ENCODE results near the gene DSEL.

DSEL gene

DNA sequence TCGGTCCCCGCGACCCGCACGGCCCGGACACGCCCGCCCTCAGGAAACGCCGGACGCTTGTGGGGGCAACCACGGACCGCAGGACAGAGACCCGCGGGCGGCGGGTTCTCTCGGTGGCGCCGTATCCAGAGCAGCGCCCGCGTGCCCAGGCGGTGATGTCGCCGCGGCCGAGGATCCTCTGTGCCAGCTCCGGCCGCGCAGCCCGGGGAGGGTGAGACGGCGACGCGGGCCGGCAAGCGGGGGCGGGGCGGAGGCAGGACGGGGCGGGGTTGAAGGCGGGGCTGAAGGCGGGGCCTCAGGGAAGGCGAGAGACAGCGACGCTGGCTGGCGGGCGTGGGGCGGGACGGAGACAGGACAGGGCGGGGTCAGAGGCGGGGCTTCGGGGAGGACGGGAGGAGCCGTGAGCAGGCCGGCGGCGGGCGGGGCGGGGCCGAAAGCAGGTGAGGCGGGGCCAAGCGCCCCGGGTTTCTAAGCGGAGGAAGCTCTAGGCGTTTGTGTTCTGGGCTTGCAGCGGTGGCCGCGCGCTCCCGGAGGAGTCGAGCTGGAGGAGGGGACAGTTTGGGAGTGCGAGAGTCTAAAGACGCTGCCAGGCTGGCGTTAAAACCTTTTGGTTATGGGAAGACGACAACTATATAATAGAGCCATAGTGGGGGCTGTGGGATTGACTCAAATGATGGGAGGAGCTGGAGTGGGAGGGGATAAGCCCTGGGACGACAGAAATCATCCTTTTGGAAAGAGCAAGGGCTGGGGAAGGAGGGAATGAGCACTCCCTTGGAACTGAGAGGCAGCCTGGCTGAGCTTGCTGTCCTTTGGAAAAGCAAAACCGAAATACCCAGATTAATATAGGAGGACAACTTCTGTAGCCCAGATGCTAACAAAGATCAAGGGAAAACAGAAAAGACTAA is at the start of gene DSEL:
DSEL (minus strand) TSS at position 182 of the 905 bp plus-strand sequence. CDS start 2,112 bp downstream, outside the sequence.
- peak; percentile 84 for DNase-seq

DNA sequence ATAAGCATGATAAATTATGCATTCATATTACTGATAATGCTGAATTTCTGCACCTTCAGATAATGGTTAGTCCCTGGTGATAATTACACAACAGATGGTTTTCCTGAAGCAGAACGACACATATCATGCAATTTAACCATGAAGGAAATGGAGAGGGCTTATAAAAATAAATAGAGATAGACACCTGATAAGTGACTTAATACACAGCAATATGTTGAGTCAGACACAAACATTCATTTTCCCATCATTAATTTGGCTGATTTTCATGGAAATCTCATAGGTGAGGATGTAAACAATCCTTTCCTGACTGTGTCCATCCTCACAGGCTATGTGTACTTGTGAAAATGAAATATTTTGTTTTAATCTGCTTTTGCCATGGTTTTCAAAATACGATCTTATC is 36.9 kb upstream of the DSEL start:
- no peak for DNase-seq

DNA sequence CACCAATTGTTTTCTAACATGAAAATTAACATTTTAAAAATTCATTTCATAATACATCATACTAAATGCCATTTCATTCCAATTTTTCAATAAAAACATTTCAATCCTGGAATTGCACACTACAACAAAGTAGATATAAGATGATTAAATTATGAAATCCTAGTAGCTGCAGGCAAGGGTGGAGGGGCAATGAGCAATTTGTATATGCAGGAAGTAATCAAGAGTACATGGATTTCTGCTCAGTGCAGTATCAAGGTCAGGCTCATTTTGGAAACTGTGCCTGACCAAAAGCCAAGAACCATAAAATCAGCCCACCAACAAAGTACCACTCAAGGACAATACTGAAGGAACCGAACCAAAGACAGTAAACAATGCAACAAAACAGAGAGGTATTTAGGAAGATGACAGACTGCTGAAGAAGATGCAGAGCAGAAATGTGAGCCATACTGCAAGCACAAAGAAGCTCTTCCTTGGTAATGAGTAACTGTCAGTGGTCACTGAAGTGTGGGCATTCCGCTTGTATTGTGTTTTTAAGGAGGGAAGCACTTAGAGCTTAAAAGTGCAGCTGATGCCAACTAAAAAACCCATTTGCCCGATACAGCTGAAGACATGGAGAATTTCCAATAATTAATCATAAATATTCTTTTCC is 34.5 kb upstream of the DSEL start:
- DNase-seq: no peak

DNA sequence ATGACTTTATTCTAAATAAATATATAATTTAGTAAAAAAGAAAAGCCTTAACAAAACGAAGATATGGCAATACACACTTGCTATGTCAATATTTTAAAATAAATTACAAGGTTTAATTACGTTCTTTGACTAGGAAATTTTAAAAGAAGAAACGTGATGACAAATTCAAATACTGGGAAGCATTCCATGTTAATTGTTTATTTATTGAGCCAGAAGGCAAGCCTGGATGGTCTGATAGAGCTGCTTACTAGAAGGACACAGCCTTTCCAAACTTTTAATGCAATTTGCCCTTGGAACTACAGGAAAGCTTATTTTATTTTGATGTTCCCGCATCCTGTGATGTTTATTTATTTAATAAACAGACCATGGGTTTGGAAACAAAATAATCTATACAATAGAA is 33.4 kb upstream of the DSEL start:
- DNase-seq: no peak

DNA sequence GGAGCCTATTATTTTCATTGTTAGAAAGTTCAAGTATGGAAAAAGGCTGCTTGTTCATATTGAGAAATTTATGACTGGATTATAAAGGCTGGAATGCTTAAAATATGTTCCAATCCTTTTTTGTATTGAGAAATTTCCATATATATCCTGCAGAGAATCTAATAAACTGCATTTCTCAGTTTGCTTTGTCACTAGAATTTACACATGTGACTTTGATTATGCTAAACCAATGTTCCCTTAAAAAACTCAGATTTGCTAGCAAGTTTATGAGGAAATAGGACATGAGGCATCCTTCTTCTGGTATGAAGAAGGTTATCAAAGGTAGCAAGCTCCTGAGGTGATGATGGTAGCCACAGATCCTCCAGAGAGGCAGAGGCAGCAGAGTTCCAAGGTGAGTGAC is 29.2 kb upstream of the DSEL start:
- DNase-seq: no peak

DNA sequence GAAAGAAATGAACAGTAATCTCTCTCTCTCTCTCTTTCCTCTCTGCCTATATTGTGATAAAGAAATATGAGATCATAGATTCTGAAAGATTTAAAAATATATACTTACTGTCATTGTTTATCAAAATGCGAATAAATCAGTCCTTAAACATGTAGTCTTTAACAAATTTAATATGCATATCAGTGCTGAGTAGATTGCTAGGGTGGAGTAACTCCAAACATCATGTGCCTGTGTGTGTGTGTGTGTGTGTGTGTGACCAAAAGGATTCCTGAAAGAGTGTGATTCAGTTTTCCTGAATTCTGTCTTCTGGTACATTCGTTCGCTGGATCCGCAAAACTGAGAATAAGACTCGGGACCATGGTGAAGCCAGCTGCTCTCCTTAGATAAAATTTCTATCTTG is 24.0 kb upstream of the DSEL start:
- no peak for DNase-seq

GRCh38 chr18:67531929-67532328 is 15.4 kb upstream of the DSEL start:
- no peak for DNase-seq

- DNase-seq: no peak
Observed at GRCh38 chr18:67525328-67526099, 9.0 kb upstream of the DSEL start.

GRCh38 chr18:67520351-67520921 is 3.9 kb upstream of the DSEL start:
- DNase-seq: no peak

DNA sequence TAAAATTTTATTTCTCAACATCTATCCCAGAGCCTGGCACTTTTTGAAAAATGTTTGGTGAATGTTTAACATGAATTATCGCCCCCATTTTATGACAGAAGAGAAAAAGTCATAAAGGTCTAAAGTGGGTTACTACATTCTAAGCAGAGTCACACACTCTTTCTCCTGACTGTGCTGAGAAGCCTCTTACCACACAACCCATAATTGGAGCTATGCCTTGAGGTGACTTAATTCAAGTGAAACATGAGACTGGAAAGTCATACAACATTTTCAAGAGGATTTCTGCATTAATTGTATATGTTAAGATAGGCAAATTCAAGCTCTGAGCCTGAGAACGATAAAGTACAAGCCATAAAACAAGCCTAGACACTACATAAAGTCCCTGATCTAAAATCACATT is 3.1 kb upstream of the DSEL start:
- DNase-seq: peak; percentile 79

GRCh38 chr18:67518566-67518965 is 2.0 kb upstream of the DSEL start:
- no peak for DNase-seq

DNA sequence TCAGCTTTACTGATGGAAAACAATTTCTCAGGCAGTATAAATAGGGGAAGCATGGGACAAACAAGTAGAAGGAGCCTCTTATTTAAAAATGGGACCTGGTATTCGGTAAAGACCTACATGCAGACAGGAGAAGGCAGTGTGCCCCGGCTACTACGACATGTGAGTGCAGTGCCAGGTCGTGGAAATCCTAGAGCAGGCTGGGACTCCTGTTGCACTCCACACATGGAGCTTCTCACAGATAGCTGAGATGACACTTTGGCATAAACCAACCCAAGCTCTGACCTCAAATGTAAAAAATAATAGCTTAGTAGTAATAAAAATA is 885 bp upstream of the DSEL start:
- no peak for DNase-seq

GRCh38 chr18:67515942-67516538 is 480 bp downstream of the DSEL start:
- DNase-seq: peak; percentile 76

GRCh38 chr18:67514901-67515540 is 1.5 kb downstream of the DSEL start:
- DNase-seq: no peak

- no peak for DNase-seq
Observed at GRCh38 chr18:67514465-67514864, 2.1 kb downstream of the DSEL start.

GRCh38 chr18:67513280-67513679 is 3.2 kb downstream of the DSEL start:
- no peak for DNase-seq

GRCh38 chr18:67511840-67512239 is 4.7 kb downstream of the DSEL start:
- DNase-seq: no peak

GRCh38 chr18:67510831-67511230 is 5.7 kb downstream of the DSEL start:
- no peak for DNase-seq

DNA sequence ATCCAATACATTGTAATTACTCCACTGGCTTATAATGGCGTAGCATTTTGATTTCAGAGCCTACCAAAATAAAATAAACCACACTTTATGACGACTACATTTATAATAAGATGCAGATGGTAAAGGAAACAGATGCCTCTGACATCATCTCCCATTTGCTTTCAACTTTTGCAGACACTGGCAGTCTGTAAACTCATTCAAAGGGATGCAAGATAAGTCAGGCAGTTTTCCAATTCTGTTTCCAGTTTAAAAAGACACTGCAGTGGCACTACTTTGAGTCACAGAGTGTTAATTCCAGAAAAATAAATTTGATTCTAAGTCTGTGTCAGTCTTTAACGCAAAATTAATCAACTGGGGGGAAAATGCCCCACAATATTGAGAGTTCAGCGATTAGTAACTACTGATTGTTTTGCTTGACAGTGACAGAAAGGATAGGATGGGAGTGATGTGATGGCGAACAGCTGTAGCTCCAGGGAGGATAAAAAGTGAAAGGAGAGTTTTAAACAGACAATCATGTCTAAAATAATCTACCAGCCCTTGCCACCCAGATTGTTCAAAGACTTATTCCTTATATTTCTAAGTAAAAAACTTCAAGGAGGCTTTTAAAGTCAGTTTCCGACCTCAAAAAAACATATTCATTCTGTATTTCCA is 6.7 kb downstream of the DSEL start:
- no peak for DNase-seq

DNA sequence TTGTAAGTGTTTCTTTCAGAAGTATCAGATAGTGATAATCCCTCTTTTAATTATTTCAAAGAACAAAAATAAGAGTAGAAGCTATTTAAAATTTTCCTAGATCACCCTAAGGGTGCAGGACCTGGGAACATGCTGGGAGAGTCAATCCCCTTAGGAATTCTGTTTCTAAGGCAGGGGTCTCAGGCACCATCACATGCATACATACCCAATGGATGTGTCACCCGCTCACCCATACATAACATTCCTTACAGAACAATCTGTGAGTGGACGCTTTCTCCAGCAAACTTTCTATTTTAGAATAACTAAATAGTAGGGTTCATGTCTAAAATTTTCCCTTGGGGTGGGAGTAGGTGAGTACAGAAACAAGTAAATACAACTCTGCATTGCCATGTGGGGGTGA is 8.4 kb downstream of the DSEL start:
- no peak for DNase-seq

DNA sequence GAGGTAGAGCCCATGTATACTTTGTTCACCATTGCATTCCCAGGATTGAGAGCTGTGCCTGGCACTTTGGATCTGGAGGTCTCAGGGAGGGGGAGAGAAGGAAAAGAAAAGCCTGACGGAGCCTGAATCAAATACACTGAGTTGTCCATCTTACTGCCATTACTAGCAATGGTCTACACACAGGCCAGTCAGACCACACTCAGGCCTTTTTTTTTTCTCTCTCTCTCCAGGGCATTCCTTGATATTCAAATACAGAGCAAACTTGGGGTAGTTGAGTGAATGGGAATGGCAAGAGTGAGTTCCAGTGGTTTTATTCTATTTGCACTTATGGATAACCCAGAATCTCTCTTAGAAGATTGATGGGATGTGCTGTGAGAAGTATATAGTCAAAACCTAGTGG is 11.8 kb downstream of the DSEL start:
- DNase-seq: no peak
